GM12878 (cell line): ENCODE measurements around the gene SNAP23.

Experiments
- CTCF ChIP-seq, 3 experiments: IDR thresholded peaks in 2 of 3; conservative IDR thresholded peaks in 1 of 3; 2 replicates each; pipeline ENCODE4 v1.5.1; 2011; ENCODE audit warnings: low read depth in 3 of 3, low read length in 3 of 3, mild to moderate bottlenecking in 3 of 3, control low read depth in 2 of 3, moderate library complexity in 2 of 3, inconsistent platforms in 1 of 3, mixed read lengths in 1 of 3; ENCODE audit not compliant: control insufficient read depth in 2 of 3, insufficient read depth in 1 of 3; ENCODE audit errors: extremely low read depth in 1 of 3
- MXI1 ChIP-seq: fragments of 150-350 bp; IDR thresholded peaks from 2 replicates; pipeline ENCODE4 v1.6.1; 2011; ENCODE audit warnings: low read depth, mild to moderate bottlenecking, inconsistent platforms, low read length, improper control_type of control experiment
- POLR2AphosphoS5 ChIP-seq: IDR thresholded peaks from 2 replicates; pipeline ENCODE4 v1.6.1; 2011; ENCODE audit warnings: mild to moderate bottlenecking, low read length, inconsistent platforms

- no peak for TF ChIP-seq CTCF (IDR thresholded peaks at IDR 0.05 in 2 of 3, conservative IDR thresholded peaks at IDR 0.05 in 1 of 3; ENCODE audit: control insufficient read depth in 2 of 3, extremely low read depth in 1 of 3, insufficient read depth in 1 of 3, low read depth in 3 of 3, low read length in 3 of 3)
- TF ChIP-seq POLR2AphosphoS5, result no peak
- no peak for TF ChIP-seq MXI1
Observed at GRCh38 chr15:42502477-42502876, 7.0 kb downstream of the SNAP23 start.
